ENCODE results near the gene STXBP3. TPM values are rescaled to one million over a fixed set of nuclear protein-coding genes. Genes with fewer than 3 reads are reported as not detected.

The STXBP3 gene
- total RNA-seq, 2 donors from 2014 or later: 56.4 to 61.8 TPM

Other genes starting within 250 kb of the STXBP3 start
- 10 to 100 TPM; 11.4 to 11.7 TPM for gene EEIG2, start 186.6 kb upstream of the STXBP3 start, total RNA-seq
- gene HENMT1, start 85.6 kb upstream of the STXBP3 start, total RNA-seq: 10 to 100 TPM in 1 of 2 donors, 1 to 10 TPM in 1; 9.2 to 10.3 TPM
- gene PRPF38B, start 54.4 kb upstream of the STXBP3 start, total RNA-seq: 100 to 1,000 TPM; 124 to 134 TPM
- gene FNDC7, start 33.8 kb upstream of the STXBP3 start, total RNA-seq: under 1 TPM; 0.18 to 0.35 TPM
- not detected for gene AKNAD1, start 110.4 kb downstream of the STXBP3 start, total RNA-seq
- 1 to 10 TPM in 1 of 2 donors, under 1 TPM in 1; 0.75 to 1.5 TPM for gene GPSM2, start 130.3 kb downstream of the STXBP3 start, total RNA-seq
- gene CLCC1, start 216.8 kb downstream of the STXBP3 start, total RNA-seq: 10 to 100 TPM; 15.1 to 15.5 TPM

All from T-helper 17 cell (primary cell).